IgD-negative memory B cell (primary cell): ENCODE measurements around the gene WDR76. TPM values are rescaled to one million over a fixed set of nuclear protein-coding genes. Genes with fewer than 3 reads are reported as not detected.

Experiments used
- H3K27ac Mint-ChIP-seq, 3 donors: one replicate each; pipeline ENCODE4 v1.8.0; 2020 to 2022; ENCODE audit warnings: mild to moderate bottlenecking in 3 of 3, mixed read lengths in 3 of 3, moderate library complexity in 1 of 3
- H3K27me3 Mint-ChIP-seq: one replicate; pipeline ENCODE4 v1.8.0; 2021; ENCODE audit warnings: mixed read lengths
- H3K36me3 Mint-ChIP-seq: one replicate; pipeline ENCODE4 v1.8.0; 2020; ENCODE audit warnings: mild to moderate bottlenecking, mixed read lengths
- H3K4me1 Mint-ChIP-seq, 3 donors: one replicate each; pipeline ENCODE4 v1.8.0; 2020 to 2022; ENCODE audit warnings: mixed read lengths in 3 of 3, mild to moderate bottlenecking in 1 of 3
- H3K4me3 Mint-ChIP-seq, 4 donors: one replicate each; pipeline ENCODE4 v1.8.0; 2020 to 2022; ENCODE audit warnings: mild to moderate bottlenecking in 4 of 4, mixed read lengths in 4 of 4, moderate library complexity in 3 of 4
- H3K9me3 Mint-ChIP-seq, 3 donors: one replicate each; pipeline ENCODE4 v1.8.0; 2020 to 2021; ENCODE audit warnings: mixed read lengths in 3 of 3, mild to moderate bottlenecking in 1 of 3
- polyA plus RNA-seq: library from polyadenylated mRNA; unstranded; fragments of 300-500 nt; fragmentation: Illumina TruSeq; gene quantifications from one replicate; pipeline ENCODE4 v1.2.3, GENCODE V29; 2021

WDR76 gene
- 6.8 TPM for polyA plus RNA-seq

DNA sequence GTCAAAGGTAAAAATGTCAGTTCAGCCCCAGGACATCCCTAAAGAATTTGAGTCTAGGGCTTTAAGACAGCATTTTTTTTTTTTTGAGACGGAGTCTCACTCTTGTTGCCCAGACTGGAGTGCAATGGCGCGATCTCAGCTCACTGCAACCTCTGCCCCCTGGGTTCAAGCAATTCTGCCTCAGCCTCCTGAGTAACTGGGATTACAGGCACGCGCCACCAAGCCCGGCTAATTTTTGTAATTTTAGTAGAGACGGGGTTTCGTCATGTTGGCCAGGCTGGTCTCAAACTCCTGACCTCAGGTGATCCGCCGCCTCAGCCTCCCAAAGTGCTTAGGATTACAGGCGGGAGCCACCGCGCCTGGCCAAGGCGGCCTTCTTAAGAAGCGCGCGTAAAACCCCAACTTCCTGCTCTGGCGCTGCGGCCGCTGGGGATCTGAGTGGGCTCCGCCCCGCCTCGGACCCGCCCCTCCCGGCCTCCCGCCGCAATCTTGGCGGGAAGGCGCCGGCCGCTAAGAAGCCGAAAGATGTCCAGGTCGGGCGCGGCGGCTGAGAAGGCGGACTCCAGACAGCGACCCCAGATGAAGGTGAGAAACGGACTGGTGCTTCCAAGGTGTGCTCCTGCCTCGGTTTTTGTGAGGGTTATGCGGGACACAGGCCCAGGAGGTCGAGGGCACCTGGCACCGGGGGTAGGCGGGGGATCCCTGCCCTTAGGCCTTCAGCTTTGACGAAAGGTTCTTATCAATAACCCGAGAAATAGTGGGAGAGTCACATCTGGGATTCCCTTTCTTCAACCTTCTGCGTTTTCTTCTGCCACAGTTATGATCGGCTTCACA, at the start of gene WDR76:
TSS of gene WDR76 (plus strand) at position 495 of the 834 bp plus-strand sequence. CDS start at position 526, 31 bp downstream.
- H3K4me1 Mint-ChIP-seq: peaks cover 27 to 47% (median 33%) of the 10 kb centered on the region in 3 donors
- no peaks in the 10 kb centered on the region for H3K36me3 Mint-ChIP-seq
- H3K27me3 Mint-ChIP-seq: no peaks in the 10 kb centered on the region
- H3K9me3 Mint-ChIP-seq: no peaks in the 10 kb centered on the region
- H3K27ac Mint-ChIP-seq: peak within 1 kb of the TSS; percentile 39 to 93 (median 43)
- H3K4me3 Mint-ChIP-seq: peak within 1 kb of the TSS; percentile 89 to 96 (median 94)

- peak overlapping the region; percentile 92 to 99 (median 92) for H3K27ac Mint-ChIP-seq
- H3K27me3 Mint-ChIP-seq: peaks cover 7% of the 10 kb centered on the region
- peaks cover 9 to 30% (median 21%) of the 10 kb centered on the region in 3 donors for H3K4me1 Mint-ChIP-seq
- no peaks in the 10 kb centered on the region for H3K9me3 Mint-ChIP-seq
- H3K4me3 Mint-ChIP-seq: peak overlapping the region; percentile 90 to 97 (median 94)
- H3K36me3 Mint-ChIP-seq: peaks cover 5% of the 10 kb centered on the region
These were observed 49.4 kb upstream of the WDR76 start for GRCh38 chr15:43777267-43777914.

- Mint-ChIP-seq H3K27ac (peak overlapping the region in 1 of 3 donors; percentile 44), H3K4me3 (peak overlapping the region in 3 of 4 donors; percentile 0 to 45 (median 7)), H3K4me1 (peaks cover 9 to 32% (median 20%) of the 10 kb centered on the region in 3 donors), H3K9me3 (no peaks in the 10 kb centered on the region), H3K27me3 (peaks cover 7% of the 10 kb centered on the region), H3K36me3 (peaks cover 2% of the 10 kb centered on the region)
These were observed 47.8 kb upstream of the WDR76 start for GRCh38 chr15:43779016-43779415.

- Mint-ChIP-seq H3K27me3 (peaks cover 7% of the 10 kb centered on the region), H3K27ac (peak overlapping the region; percentile 63 to 96 (median 93))
These were observed 37.4 kb upstream of the WDR76 start for GRCh38 chr15:43789409-43789808.

DNA sequence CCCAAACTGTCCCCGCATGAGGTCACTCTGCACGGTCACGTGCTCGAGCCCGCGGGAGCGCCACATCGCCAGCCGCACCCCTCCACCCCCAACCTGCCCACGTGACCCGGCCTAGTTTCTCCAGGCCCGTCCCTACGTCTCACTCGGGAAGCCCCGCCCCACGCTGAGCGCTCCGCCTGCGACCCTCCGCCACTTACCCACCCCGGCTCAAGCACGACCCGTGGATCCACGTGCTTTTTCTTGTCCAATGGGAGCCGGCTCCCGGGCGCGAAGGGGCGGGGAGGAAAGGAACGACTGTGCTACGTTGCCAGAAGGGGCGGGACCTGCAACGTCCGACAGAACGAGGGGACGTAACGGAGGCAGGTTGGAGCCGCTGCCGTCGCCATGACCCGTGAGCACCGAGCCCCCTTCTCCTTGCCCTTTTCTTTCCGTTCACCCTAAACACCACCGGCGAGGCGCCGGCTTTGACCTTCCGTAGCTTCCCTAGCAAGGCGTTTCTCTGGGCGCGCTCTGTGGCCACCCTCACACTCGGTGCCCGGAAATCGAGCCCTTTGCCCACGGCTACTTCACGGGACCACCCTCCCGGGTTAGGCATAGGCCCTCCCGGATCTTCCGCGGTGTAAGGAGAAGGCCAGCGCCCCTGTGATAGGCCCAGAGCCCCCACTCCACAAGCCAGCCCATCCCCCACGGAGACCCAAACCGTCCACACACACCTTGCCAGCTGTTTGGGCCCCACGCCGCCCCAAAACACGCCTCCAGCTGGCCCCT, 34.6 kb upstream of the WDR76 start, which contains the start of gene SERF2:
TSS of gene SERF2 (plus strand) at position 328 of the 768 bp plus-strand sequence. CDS start at position 385, 57 bp downstream.
- Mint-ChIP-seq H3K4me3 (peak within 1 kb of the TSS; percentile 97 to 99 (median 98)), H3K9me3 (no peaks in the 10 kb centered on the region), H3K27me3 (peaks cover 2% of the 10 kb centered on the region), H3K36me3 (peaks cover 5% of the 10 kb centered on the region), H3K4me1 (peaks cover 31 to 39% (median 39%) of the 10 kb centered on the region in 3 donors), H3K27ac (peak within 1 kb of the TSS; percentile 89 to 98 (median 93))

More at GRCh38 chr15:43789409-43789808, 37.4 kb upstream of the WDR76 start:
- Mint-ChIP-seq H3K4me1 (peaks cover 20 to 34% (median 28%) of the 10 kb centered on the region in 3 donors), H3K4me3 (peak overlapping the region; percentile 50 to 82 (median 63)), H3K9me3 (no peaks in the 10 kb centered on the region), H3K36me3 (peaks cover 3% of the 10 kb centered on the region)

GRCh38 chr15:43792761-43793476, 33.9 kb upstream of the WDR76 start:
- Mint-ChIP-seq H3K27me3 (peaks cover 2% of the 10 kb centered on the region), H3K4me3 (peak overlapping the region; percentile 97 to 99 (median 98)), H3K4me1 (peaks cover 31 to 39% (median 39%) of the 10 kb centered on the region in 3 donors), H3K27ac (peak overlapping the region; percentile 89 to 98 (median 93)), H3K9me3 (no peaks in the 10 kb centered on the region), H3K36me3 (peaks cover 5% of the 10 kb centered on the region)

- Mint-ChIP-seq H3K9me3 (no peaks in the 10 kb centered on the region), H3K36me3 (peaks cover 10% of the 10 kb centered on the region), H3K27ac (peak overlapping the region in 2 of 3 donors; percentile 5 to 89), H3K27me3 (peaks cover 2% of the 10 kb centered on the region), H3K4me1 (peaks cover 32 to 40% (median 37%) of the 10 kb centered on the region in 3 donors), H3K4me3 (peak overlapping the region; percentile 97 to 99 (median 98))
These were observed 33.2 kb upstream of the WDR76 start for GRCh38 chr15:43793647-43794046.

DNA sequence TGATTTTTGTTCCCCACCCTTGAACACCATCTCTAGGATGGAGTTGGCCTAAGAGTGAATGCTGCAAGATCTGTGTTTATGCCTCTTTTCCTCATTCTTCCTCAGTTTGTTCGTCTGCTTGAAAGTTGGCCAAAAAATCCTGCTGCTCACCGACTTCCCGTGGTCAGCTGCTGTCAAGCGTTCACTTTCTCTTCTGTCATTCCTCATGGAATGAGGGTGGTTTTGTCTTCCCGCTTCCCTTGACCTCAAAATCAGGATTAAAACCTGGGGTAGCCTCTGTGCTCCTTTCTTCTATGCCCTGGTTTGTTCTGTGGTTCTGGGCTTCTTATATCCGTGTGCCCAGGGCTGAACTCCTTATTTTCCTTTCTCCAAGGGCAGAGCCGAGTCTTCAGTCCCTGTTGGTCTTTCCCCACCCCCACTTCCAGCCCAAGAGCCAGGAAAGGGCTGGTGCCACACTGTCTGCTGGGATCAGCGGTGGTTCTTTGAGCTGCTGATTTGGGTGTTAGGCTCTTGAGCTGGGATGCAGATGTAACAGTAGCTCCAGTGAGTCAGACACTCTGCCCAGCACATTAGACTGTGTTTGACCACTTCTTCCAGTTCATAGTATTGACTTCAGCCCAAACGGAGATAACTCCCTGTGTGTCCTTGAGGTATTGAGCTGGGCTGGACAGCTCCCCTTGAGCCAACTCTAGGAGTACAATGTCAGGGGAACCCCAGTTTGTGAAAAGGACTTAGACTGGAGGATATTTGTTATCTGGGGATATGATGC, 32.3 kb upstream of the WDR76 start:
- H3K4me1 Mint-ChIP-seq: peaks cover 31 to 40% (median 36%) of the 10 kb centered on the region in 3 donors
- no peaks in the 10 kb centered on the region for H3K27me3 Mint-ChIP-seq
- peak overlapping the region in 3 of 4 donors; percentile 7 to 98 (median 98) for H3K4me3 Mint-ChIP-seq
- peak overlapping the region in 2 of 3 donors; percentile 59 to 80 for H3K27ac Mint-ChIP-seq
- H3K9me3 Mint-ChIP-seq: no peaks in the 10 kb centered on the region
- H3K36me3 Mint-ChIP-seq: peaks cover 14% of the 10 kb centered on the region

- peaks cover 16% of the 10 kb centered on the region for H3K36me3 Mint-ChIP-seq
- peak overlapping the region in 1 of 3 donors; percentile 80 for H3K27ac Mint-ChIP-seq
- H3K9me3 Mint-ChIP-seq: no peaks in the 10 kb centered on the region
- no peaks in the 10 kb centered on the region for H3K27me3 Mint-ChIP-seq
- peaks cover 33 to 45% (median 40%) of the 10 kb centered on the region in 3 donors for H3K4me1 Mint-ChIP-seq
- H3K4me3 Mint-ChIP-seq: peak overlapping the region in 1 of 4 donors; percentile 98
These were observed 31.6 kb upstream of the WDR76 start for GRCh38 chr15:43795197-43795596.

DNA sequence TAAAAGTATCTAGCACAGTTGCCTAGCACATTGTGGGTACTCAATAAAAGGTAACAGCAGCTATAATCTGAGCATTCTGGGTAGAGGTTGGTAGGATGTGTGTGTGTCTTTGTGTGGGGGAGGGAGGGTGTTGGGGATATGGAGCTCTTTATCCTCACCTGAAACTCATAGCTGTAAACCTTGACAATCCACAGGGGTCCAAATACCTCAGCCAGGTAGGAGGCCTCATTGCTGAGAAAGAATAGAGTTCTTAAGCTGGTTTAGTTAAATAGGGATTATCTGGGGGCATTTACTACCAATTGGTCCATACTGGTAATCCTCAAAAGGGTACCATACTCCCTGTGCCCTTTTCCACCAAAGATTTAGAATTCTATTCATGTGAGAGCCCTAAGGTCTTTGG, 30.8 kb upstream of the WDR76 start:
- Mint-ChIP-seq H3K4me1 (peaks cover 39 to 51% (median 45%) of the 10 kb centered on the region in 3 donors), H3K9me3 (no peaks in the 10 kb centered on the region), H3K36me3 (peaks cover 19% of the 10 kb centered on the region), H3K27me3 (no peaks in the 10 kb centered on the region), H3K27ac (peak overlapping the region in 1 of 3 donors; percentile 80), H3K4me3 (peak overlapping the region in 2 of 4 donors; percentile 30 to 37)

DNA sequence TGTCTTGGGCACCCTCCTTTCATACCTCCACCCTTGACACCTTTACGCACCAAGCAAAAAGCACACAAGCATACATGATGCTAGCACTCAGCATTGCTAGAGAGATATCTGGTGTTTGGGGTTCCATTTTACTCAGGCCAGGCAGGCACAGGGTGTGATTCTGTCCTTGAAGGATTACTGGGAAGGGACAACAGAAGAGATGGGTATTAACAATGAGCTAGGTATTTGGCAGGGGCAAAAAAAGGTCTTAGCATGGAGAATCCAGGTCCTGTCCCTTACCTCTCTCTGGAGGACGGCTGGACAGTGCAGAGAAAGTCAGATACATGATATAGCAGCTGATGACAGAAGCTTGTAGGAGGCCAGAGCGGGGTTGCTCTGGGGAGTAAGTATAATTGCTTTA, 30.2 kb upstream of the WDR76 start:
- H3K27ac Mint-ChIP-seq: peak overlapping the region in 2 of 3 donors; percentile 46 to 80
- H3K4me3 Mint-ChIP-seq: peak overlapping the region in 2 of 4 donors; percentile 25 to 30
- peaks cover 42 to 53% (median 43%) of the 10 kb centered on the region in 3 donors for H3K4me1 Mint-ChIP-seq
- no peaks in the 10 kb centered on the region for H3K27me3 Mint-ChIP-seq
- H3K36me3 Mint-ChIP-seq: peaks cover 22% of the 10 kb centered on the region
- no peaks in the 10 kb centered on the region for H3K9me3 Mint-ChIP-seq

- no peaks in the 10 kb centered on the region for H3K9me3 Mint-ChIP-seq
- no peaks in the 10 kb centered on the region for H3K27me3 Mint-ChIP-seq
- peaks cover 22% of the 10 kb centered on the region for H3K36me3 Mint-ChIP-seq
- peak overlapping the region in 3 of 4 donors; percentile 60 to 94 (median 76) for H3K4me3 Mint-ChIP-seq
- peak overlapping the region in 2 of 3 donors; percentile 89 to 99 for H3K27ac Mint-ChIP-seq
- H3K4me1 Mint-ChIP-seq: peaks cover 28 to 38% (median 38%) of the 10 kb centered on the region in 3 donors
These were observed 27.4 kb upstream of the WDR76 start for GRCh38 chr15:43799209-43799944.

DNA sequence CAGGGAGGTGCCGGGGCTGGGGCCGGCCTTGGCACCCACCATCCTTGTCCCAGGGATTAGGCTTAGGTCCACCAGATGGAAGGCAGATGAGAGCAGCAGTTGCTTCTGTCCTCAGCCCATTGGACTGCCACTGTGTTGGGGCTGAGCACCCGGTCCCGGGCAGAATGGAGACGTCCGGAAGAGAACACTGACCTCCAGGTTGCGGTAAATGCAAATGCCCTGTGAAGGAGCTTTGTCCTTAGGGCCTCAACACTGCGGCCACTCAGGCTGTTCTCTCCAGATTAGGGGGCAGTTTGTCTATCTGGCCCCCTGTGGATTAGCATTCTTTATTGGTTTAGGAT, 26.9 kb upstream of the WDR76 start, which contains the start of gene SERINC4:
TSS of gene SERINC4 (minus strand) at position 276 of the 341 bp plus-strand sequence. CDS start at position 42, 234 bp downstream.
- H3K4me3 Mint-ChIP-seq: peak within 1 kb of the TSS; percentile 94 to 100 (median 100)

More for the DNA sequence above, 26.9 kb upstream of the WDR76 start, which contains the start of gene SERINC4:
- peaks cover 21% of the 10 kb centered on the region for H3K36me3 Mint-ChIP-seq
- H3K27me3 Mint-ChIP-seq: no peaks in the 10 kb centered on the region
- no peaks in the 10 kb centered on the region for H3K9me3 Mint-ChIP-seq
- peaks cover 27 to 36% (median 36%) of the 10 kb centered on the region in 3 donors for H3K4me1 Mint-ChIP-seq
- peak within 1 kb of the TSS; percentile 89 to 99 (median 99) for H3K27ac Mint-ChIP-seq
